CD4-positive, alpha-beta T cell treated with Interleukin-15 for 4 hours (primary cell): Measurements from ENCODE around the gene UBR3.
"Not testable (repeated sequence)": the region's sequence is repeated elsewhere in the genome, so short reads cannot be mapped to it uniquely, and the experiment has no call there.

ENCODE experiments used
- DNase-seq: peaks from one replicate; pipeline ENCODE4 v3.0.0-alpha.2; 2020; ENCODE audit warnings: low spot score

The UBR3 gene

DNA sequence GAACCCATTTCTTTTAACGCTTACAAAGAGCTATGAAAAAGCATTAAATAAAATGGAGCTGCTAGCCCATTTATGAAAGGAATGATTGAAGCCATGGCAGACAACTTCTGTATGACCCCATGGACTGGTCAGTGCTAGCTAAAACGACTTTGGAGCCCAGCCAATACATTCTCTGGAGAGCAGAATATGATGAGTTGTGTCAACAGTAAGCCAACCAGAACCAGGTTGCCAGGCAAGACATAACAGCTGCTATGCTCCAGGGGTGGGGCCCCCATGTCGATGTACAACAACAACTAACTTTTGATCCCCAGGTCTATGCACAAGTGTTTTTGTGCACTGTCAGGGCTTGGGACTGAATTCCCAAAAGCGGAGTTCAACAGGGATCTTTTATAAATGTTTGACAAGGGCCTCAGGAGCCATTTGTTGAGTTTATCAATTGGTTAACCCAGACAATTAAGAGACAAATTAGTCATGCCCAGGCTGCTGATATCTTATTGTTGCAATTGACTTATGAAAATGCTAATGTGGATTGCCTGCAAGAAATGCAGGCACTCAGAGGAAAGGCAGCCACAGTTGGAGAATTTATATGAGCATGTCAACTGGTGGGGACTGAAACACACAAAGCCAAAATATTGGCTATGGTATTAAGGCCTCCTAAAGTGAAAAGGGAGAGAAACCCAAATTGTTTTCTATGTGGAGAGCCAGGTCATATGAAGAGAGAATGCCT is 286.1 kb downstream of the UBR3 start:
- DNase-seq: no peak

DNA sequence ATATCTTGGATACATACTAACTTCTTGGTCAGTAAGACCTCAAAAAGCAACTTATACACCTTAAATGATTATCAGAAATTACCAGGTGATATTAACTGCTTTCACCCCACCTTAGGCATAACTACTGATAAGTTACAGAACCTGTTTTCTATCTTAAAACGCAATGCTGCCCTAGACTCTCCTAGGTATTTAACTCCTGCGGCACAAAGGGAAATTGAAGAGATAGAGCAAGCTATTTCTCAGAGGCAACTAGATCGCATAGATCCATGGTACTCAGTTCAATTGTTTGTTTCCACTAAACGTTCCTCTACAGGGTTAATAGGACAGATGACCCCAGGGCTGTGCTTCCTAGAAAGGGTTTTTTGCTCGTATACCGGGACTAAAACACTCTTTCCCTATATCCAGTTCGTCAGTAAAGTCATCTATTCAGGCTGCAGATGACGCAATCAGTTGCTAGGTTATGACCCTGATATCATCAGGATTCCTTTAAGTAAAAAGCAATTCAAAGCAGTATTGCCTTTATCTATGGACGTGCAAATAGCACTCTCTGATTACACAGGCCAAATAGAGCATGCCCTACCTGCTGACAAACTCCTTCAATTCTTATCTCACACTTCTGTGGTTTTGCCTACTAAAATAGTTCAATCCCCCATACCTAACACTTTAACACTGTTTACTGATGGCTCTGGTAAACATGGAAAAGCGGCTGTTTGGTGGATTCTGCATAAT is 288.4 kb downstream of the UBR3 start:
- no peak for DNase-seq

DNA sequence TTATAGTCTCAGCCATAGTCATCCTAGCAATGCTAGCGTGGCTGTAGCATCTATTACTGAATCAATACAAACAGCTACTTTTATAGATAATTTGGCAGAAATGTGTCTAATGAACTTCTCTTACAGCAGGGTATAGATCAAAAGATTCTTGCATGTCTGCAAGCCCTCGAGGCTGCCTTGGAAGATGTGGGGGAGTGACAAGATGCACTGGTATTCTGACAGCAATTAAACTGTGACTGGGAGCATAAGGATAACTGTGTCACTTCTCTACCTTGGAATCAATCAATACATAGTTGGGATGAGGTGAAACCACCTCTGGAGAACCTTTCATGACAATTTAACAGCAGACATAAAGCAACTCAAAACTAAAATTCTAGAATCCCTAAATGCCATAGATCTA is 291.4 kb downstream of the UBR3 start:
- no peak for DNase-seq

DNA sequence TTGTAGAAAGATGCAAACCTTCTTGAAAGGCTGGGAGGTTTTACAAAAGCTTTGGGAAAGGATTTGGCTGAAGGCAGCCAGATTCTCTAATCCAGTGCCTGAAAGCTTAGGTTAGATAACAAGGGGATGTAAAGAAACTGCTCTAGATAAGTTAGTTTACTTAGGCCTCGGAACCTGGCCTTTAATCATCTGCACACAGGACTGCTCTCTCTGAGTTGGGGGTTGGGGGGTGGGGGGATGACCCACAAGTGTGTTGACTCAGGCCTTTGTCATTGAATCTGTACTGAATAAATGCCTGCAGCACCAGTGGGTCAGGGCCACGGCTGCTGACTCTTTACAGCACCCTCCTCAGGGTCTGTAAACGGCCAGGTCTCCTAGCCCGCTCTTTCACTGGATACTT is 292.1 kb downstream of the UBR3 start:
- DNase-seq: not testable (repeated sequence)

DNA sequence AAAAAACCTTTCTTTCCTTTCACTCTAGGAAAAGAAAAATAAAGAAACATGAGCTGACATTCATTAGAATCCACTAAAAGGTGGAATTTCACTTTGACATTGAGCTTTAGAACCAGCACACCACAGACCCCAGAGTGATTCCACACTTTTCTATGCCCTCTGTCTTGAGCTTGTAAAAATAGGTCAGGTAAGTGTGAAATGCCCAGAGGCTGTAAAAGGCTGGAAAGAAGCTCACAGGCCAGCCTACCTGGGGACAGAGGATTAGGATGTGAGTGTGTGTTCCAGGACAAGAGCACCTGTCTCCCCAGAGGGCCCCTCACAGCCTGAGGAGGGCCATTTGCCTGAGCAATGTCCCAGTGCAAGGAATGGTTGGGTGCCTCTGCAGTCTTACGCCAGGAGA is 294.4 kb downstream of the UBR3 start:
- DNase-seq: no peak

DNA sequence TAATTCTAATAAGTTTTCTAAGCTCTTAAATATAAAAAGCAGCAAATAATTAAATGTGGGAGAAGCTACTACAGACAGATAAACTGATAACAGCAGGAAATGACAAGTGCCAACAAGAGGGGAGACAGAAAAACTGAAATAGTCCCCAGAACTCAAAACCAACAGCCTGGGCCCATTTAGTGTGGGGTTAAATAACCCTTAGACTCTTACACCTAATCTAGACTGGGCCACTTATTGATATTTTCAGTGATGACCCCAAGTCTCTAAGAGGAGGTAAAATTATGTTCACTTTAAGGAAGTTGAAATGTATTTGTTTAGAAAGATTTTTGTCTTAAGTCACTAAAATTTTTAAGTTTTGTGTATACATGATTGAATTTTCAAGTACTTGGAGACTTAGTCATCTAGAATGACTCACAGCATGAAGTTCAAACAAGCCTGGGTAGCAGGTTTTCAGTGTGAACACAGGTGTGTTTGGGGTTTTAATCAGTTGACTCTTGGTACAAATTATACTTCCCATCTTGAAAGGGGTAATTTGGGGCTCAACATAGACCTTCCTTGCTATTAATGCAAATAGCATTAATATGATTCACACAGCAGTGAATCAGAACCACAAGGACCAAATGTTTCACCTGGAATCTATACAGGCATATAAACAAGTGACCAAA is 295.8 kb downstream of the UBR3 start:
- no peak for DNase-seq

DNA sequence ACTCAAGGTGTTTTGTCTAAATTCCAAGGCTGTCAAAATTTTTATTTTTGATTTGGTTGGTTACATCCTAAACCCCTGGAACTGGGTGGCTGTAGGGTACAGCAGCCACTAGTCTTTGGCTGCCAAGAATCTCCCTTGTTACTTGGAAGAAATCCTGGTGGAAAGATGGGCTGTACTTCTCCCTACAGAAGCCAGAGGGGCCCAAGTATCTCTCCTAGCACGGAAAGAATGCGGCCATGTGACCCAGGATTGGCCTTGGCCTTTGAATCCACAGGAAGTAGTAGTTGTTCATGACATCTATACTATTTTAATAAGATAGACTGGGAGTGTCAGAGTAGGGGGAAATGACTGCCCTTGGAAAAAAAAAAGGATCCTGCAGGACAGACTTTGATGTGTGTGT is 296.3 kb downstream of the UBR3 start:
- DNase-seq: no peak

DNA sequence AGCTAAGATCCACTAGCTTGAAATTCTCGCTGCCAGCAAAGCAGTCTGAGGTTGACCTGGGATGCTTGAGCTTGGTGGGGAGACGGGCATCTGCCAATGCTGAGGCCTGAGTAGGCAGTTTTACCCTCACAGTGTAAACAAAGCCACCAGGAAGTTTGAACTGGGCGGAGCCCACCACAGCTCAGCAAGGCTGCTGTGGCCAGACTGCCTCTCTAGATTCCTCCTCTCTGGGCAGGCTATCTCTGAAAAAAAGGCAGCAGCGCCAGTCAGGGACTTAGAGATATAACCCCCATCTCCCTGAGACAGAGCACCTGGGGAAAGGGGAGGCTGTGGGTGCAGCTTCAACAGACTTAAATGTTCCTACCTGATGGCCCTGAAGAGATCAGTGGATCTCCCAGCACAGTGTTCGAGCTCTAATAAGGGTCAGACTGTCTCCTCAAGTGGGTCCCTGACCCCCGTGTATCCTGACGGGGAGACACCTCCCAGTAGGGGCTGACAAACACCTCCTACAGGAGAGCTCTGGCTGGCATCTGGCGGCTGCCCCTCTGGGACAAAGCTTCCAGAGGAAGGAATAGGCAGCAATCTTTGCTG is 299.0 kb downstream of the UBR3 start:
- not testable (repeated sequence) for DNase-seq
